Thyroid gland (tissue), 4 donors: ENCODE data around the gene TMEM186.

Source experiments
- POLR2A ChIP-seq, 2 donors: fragments of 450-650 bp; IDR thresholded peaks; one replicate each; pipeline ENCODE4 v1.6.1; 2017; ENCODE audit warnings: antibody characterized with exemption in 2 of 2, mild to moderate bottlenecking in 2 of 2, moderate library complexity in 1 of 2
- TF ChIP-seq, protein P1 (sequence below), 6 experiments: fragments of 200-600 bp in 3 of 6; fragments of 450-650 bp in 3 of 6; sonication (generic) in 3 of 6; IDR thresholded peaks; one replicate each; pipeline ENCODE4 v1.5.1; 2016 to 2019; ENCODE audit warnings: antibody characterized with exemption in 6 of 6, mild to moderate bottlenecking in 2 of 6, inconsistent platforms in 1 of 6, moderate library complexity in 1 of 6

DNA sequence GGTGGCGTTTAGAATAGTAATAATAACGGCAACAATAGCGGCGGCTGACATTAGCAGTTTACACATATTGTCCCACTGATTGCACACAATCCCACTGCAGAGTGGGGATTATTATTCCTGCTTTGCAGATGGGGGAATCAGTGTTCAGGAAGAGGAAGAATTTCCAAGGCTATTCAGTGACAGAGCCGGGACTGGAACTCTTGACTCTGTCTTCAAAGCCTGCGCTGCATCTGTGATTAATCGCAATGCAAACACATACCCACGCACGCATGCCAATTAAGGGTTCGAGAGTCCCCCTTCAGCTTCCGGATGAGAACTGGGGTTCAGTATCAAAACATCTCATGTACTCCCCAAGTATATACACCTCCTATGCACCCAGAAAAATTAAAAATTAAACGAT, 29.2 kb downstream of the TMEM186 start:
- TF ChIP-seq, protein P1, sequence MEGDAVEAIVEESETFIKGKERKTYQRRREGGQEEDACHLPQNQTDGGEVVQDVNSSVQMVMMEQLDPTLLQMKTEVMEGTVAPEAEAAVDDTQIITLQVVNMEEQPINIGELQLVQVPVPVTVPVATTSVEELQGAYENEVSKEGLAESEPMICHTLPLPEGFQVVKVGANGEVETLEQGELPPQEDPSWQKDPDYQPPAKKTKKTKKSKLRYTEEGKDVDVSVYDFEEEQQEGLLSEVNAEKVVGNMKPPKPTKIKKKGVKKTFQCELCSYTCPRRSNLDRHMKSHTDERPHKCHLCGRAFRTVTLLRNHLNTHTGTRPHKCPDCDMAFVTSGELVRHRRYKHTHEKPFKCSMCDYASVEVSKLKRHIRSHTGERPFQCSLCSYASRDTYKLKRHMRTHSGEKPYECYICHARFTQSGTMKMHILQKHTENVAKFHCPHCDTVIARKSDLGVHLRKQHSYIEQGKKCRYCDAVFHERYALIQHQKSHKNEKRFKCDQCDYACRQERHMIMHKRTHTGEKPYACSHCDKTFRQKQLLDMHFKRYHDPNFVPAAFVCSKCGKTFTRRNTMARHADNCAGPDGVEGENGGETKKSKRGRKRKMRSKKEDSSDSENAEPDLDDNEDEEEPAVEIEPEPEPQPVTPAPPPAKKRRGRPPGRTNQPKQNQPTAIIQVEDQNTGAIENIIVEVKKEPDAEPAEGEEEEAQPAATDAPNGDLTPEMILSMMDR (IDR thresholded peaks at IDR 0.05) = no peak
- TF ChIP-seq POLR2A (IDR thresholded peaks at IDR 0.05) = no peak
